Endodermal cell (in vitro differentiated cells): ENCODE data around the gene SLC17A2. TPM values are rescaled to one million over a fixed set of nuclear protein-coding genes. Genes with fewer than 3 reads are reported as not detected.
"Not testable (repeated sequence)": the region's sequence is repeated elsewhere in the genome, so short reads cannot be mapped to it uniquely, and the experiment has no call there.

ENCODE experiments used
- DNase-seq: peaks from one replicate; pipeline ENCODE4 v3.0.0-alpha.2; 2017
- H3K27ac ChIP-seq: 2 replicates; pipeline ENCODE4 v1.5.1; 2013; ENCODE audit warnings: mild to moderate bottlenecking, low read depth, low read length, moderate library complexity
- H3K27me3 ChIP-seq: 2 replicates; pipeline ENCODE4 v1.6.1; 2013; ENCODE audit warnings: mild to moderate bottlenecking, low read length, moderate library complexity; ENCODE audit not compliant: insufficient read depth, control insufficient read depth, poor library complexity, severe bottlenecking
- H3K36me3 ChIP-seq: 2 replicates; pipeline ENCODE4 v1.7.0; 2013; ENCODE audit warnings: mild to moderate bottlenecking, low read length, moderate library complexity; ENCODE audit not compliant: control insufficient read depth, insufficient read depth
- H3K4me1 ChIP-seq: one replicate; pipeline ENCODE4 v1.7.0; 2013; ENCODE audit warnings: low read length; ENCODE audit not compliant: control insufficient read depth, insufficient read depth
- H3K4me3 ChIP-seq: 2 replicates; pipeline ENCODE4 v1.5.1; 2013; ENCODE audit warnings: mild to moderate bottlenecking, low read length, moderate library complexity
- H3K9ac ChIP-seq: 2 replicates; pipeline ENCODE4 v1.6.1; 2013; ENCODE audit warnings: mild to moderate bottlenecking, low read length, moderate library complexity; ENCODE audit not compliant: poor library complexity, severe bottlenecking; ENCODE audit errors: extremely low read depth
- H3K9me3 ChIP-seq: 2 replicates; pipeline ENCODE4 v1.6.1; 2013; ENCODE audit warnings: mild to moderate bottlenecking, low read length, moderate library complexity; ENCODE audit not compliant: control insufficient read depth
- H3K27ac Mint-ChIP-seq: 2 replicates; pipeline ENCODE4 v1.8.0; 2020; ENCODE audit warnings: mixed read lengths
- H3K27me3 Mint-ChIP-seq: 2 replicates; pipeline ENCODE4 v1.8.0; 2021; ENCODE audit warnings: mild to moderate bottlenecking, mixed read lengths; ENCODE audit not compliant: insufficient read depth
- H3K36me3 Mint-ChIP-seq: 2 replicates; pipeline ENCODE4 v1.8.0; 2020; ENCODE audit warnings: low read depth, mixed read lengths
- H3K4me1 Mint-ChIP-seq: 2 replicates; pipeline ENCODE4 v1.8.0; 2020; ENCODE audit warnings: mixed read lengths
- H3K4me3 Mint-ChIP-seq: 2 replicates; pipeline ENCODE4 v1.8.0; 2020; ENCODE audit warnings: mild to moderate bottlenecking, moderate library complexity, mixed read lengths
- H3K9me3 Mint-ChIP-seq: 2 replicates; pipeline ENCODE4 v1.8.0; 2020; ENCODE audit warnings: mild to moderate bottlenecking, mixed read lengths
- CTCF ChIP-seq: fragments of 200-600 bp; sonication (generic); conservative IDR thresholded peaks from 2 replicates; pipeline ENCODE4 v1.5.0; 2021; ENCODE audit warnings: antibody characterized with exemption, mild to moderate bottlenecking
- WGBS, 2 experiments: methylation state at CpG; one replicate each; pipeline versions ENCODE4 v1.1.5 to v1.1.7; 2013; ENCODE audit warnings: missing lambda C conversion rate in 2 of 2, mixed read lengths in 1 of 2; ENCODE audit not compliant: insufficient coverage in 1 of 2, insufficient read length in 1 of 2; 5-methylcytosine and 5-hydroxymethylcytosine counted together
- total RNA-seq, 2 donors: library from RNA; stranded (reverse); fragmentation: NEBNext Ultra II Directional in 1 of 2; extraction: Animal tissue kit (Norgen Biotek cat#: 25700) in 1 of 2; gene quantifications; 2 replicates in 1 of 2; 3 replicates in 1 of 2; pipeline ENCODE4 v1.2.1, GENCODE V29; 2021

The SLC17A2 gene
- total RNA-seq, 2 donors from 2014 or later, result not detected

- no peak for DNase-seq
- H3K27me3 Mint-ChIP-seq, result no peaks in the 10 kb centered on the region
- H3K36me3 ChIP-seq, result no peaks in the 10 kb centered on the region
- no peak overlapping the region for H3K4me3 Mint-ChIP-seq
- H3K27me3 ChIP-seq, result no peaks in the 10 kb centered on the region
- TF ChIP-seq CTCF, result no peak
- no peak overlapping the region for H3K9ac ChIP-seq
- H3K4me1 ChIP-seq, result no peaks in the 10 kb centered on the region
- no peak overlapping the region for H3K27ac ChIP-seq
- H3K4me3 ChIP-seq, result no peak overlapping the region
- no peak overlapping the region for H3K27ac Mint-ChIP-seq
- WGBS, 2 experiments, result 90% methylated on average over 2 of the region's 2 CpGs
- H3K9me3 Mint-ChIP-seq, result no peaks in the 10 kb centered on the region
- H3K36me3 Mint-ChIP-seq, result no peaks in the 10 kb centered on the region
- no peaks in the 10 kb centered on the region for H3K9me3 ChIP-seq
- H3K4me1 Mint-ChIP-seq, result no peaks in the 10 kb centered on the region
These were observed 3.7 kb upstream of the SLC17A2 start for GRCh38 chr6:25934156-25934555.

- no peak overlapping the region for H3K4me3 Mint-ChIP-seq
- H3K9me3 ChIP-seq, result no peaks in the 10 kb centered on the region
- H3K4me1 ChIP-seq, result no peaks in the 10 kb centered on the region
- H3K27me3 Mint-ChIP-seq, result no peaks in the 10 kb centered on the region
- H3K4me1 Mint-ChIP-seq, result no peaks in the 10 kb centered on the region
- no peak for DNase-seq
- no peaks in the 10 kb centered on the region for H3K9me3 Mint-ChIP-seq
- H3K36me3 Mint-ChIP-seq, result no peaks in the 10 kb centered on the region
- H3K9ac ChIP-seq, result no peak overlapping the region
- WGBS, 2 experiments, result 92% methylated on average over 1 of the region's 1 CpG; no CpG with 5 or more reads in 1 of the 2 experiments
- no peaks in the 10 kb centered on the region for H3K36me3 ChIP-seq
- H3K27me3 ChIP-seq, result no peaks in the 10 kb centered on the region
- H3K27ac Mint-ChIP-seq, result no peak overlapping the region
- no peak for TF ChIP-seq CTCF
- no peak overlapping the region for H3K27ac ChIP-seq
- H3K4me3 ChIP-seq, result no peak overlapping the region
These were observed 869 bp upstream of the SLC17A2 start for GRCh38 chr6:25931411-25931709.

DNA sequence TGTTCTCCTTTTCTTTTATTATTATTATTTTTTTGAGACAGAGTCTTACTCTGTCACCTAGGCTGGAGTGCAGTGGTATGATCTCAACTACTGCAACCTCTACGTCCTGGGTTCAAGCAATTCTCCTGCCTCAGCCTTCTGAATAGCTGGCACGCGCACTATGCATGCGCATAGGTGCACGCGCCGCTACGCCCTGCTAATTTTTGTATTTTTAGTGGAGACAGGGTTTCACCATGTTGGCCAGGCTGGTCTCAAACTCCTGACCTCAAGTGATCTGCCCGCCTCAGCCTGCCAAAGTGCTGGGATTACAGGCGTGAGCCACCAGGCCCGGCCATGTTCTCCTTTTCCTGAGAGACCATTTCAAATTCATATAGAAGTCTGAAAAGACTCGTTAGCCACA lies 706 bp downstream of the SLC17A2 start:
- not testable (repeated sequence) for H3K9me3 Mint-ChIP-seq, H3K9me3 ChIP-seq, H3K4me1 ChIP-seq, H3K4me3 ChIP-seq, H3K36me3 ChIP-seq, H3K27ac Mint-ChIP-seq, DNase-seq, H3K9ac ChIP-seq, H3K27me3 Mint-ChIP-seq, H3K27ac ChIP-seq, H3K4me3 Mint-ChIP-seq, H3K27me3 ChIP-seq, H3K36me3 Mint-ChIP-seq, H3K4me1 Mint-ChIP-seq
- 91 to 92% methylated on average over 8 to 12 of the region's 12 CpGs for WGBS, 2 experiments

DNA sequence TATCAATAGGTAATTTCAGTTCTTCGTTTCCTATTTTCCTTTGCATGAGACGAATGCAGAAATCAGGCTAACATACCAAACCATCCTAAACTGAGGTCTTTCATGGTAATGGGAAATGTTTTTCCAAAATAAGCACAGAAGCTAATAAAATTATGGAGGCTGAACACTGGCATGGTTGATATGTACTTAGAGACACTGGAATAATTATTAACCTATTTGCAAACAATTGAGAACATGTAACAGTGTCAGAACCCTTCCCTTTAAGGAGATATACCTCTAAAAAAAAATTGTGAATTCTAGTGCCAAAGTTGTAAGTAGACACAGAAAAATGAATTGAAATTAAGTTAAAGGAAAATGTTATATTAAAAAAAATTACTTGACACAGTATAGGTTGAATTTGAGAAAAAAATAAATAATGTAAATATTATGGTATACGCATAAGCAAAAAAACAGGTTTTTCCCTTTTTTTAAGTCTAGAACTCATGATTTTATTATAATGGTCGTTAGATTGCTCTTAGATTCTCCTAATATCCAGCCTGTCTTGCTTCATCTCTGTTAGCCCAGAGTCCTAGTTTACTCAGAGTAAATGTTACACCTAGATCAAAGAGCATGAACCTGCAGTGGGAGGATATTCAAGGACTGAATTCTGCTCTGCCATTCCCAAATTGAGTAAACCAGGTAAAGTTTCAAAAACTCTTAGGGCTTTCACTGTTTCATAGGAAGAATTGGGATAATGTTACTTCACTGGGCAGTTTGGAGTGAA lies 1.7 kb downstream of the SLC17A2 start:
- Histone ChIP-seq H3K36me3 (no peaks in the 10 kb centered on the region), H3K27ac (no peak overlapping the region), H3K9ac (no peak overlapping the region), H3K4me3 (no peak overlapping the region), H3K9me3 (no peaks in the 10 kb centered on the region), H3K4me1 (no peaks in the 10 kb centered on the region), H3K27me3 (no peaks in the 10 kb centered on the region)
- no peak for TF ChIP-seq CTCF
- Mint-ChIP-seq H3K27me3 (no peaks in the 10 kb centered on the region), H3K9me3 (no peaks in the 10 kb centered on the region), H3K4me1 (no peaks in the 10 kb centered on the region), H3K4me3 (no peak overlapping the region), H3K27ac (no peak overlapping the region), H3K36me3 (no peaks in the 10 kb centered on the region)
- WGBS, 2 experiments, result 80 to 99% methylated on average over 1 to 4 of the region's 4 CpGs
- no peak for DNase-seq
